HG02623 (cell line): ENCODE data around the gene U2AF2.

Experiments
- ATAC-seq: cut with Tn5 transposase; IDR thresholded peaks from one replicate; pipeline ENCODE4 v1.9.1; 2021; ENCODE audit warnings: moderate library complexity; ENCODE audit not compliant: unreplicated experiment

U2AF2 gene

DNA sequence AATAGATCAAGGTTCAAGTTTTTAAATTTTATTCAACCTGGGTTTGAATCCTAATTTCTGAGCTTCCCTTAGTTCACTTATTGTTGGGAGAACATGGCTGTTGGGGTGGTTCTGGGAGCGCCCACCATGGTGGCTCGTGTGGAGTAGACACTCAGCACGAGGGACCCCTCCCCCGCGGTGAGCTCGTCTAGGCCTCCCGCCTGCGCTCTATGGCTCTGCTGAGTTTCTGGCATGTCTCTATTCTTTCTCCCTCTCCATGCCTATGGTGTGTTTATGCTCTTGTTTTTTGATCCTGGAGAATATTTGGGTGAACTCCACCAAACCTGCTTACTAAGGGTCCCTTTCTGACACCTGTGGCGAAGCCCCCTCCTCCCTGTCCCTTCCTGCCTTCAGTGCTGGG is 18.6 kb downstream of the U2AF2 start:
- ATAC-seq: no peak

DNA sequence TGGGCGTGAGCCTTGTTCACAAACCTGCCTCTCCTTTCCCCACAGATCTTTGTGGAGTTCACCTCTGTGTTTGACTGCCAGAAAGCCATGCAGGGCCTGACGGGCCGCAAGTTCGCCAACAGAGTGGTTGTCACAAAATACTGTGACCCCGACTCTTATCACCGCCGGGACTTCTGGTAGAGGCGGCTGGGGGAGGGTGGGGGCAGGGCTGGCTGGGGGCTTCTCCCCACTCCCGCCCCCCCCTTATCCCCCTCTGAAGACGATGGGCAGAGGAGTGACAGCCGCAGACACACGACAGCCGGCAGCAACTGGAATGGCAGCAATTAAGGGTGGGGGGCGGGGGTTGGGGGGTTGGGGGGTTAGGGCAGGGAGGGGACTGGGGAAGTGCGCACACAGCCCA is 19.1 kb downstream of the U2AF2 start:
- no peak for ATAC-seq

DNA sequence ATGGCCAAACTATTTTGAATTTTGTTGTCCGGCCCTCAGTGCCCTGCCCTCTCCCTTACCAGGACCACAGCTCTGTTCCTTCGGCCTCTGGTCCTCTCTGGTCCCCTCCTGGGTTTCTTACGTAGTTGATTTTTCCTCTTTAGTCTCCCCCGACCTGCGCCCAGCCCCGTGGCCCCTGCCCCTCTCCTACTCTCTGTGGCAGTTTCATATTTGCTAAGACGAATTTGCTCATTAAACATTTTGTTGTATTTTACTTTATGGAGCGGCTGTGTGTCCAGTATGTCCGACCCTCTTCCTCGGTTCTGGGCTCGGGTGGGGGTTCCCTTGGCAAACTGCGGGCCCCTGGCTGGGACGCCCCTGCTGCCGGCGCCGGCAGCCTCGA is 19.6 kb downstream of the U2AF2 start:
- ATAC-seq: no peak

DNA sequence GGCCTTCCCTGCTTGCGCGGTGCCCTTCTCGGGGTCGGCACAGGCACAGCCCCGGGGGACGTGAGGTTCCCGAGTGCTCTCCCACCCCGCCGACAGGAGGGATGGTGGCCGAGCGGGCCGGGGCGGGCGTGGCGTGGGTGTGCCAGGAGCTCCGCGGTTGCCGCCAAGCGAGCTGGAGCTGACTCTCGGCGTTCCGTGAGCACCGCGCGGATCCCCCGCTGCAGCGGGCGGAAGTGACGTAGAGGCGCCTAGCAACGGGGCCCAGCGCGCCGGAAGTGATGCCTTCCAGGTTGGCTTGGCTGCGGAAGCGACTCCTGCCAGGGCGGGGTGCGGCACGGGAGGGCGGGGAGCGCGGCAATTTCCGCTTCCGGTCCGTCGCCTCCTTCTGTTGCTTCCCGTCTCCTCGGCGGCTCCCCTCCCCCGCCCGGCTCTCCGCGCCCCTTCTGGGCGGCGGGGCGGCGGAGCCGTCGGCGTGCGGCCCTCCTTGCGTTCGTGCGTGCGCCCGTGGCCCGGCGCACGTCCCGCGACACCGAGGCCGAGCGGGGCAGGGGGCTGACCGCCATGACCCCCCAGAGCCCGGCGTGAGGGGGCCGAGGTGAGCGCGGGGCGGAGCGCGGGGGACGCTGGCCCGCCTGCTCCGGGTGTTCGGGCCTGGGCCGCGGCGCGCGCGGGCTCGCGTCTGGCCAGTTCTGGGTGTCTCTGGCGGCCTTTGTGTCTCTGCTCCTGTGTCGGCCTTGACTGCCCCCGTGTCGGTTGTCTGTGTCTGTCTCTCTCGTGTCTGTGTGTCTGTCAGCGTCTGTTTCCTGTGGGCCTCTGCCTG is 20.2 kb downstream of the U2AF2 start, which contains the start of gene EPN1:
Gene EPN1, plus strand, starts transcription at position 386 of the 820 bp plus-strand sequence. CDS start 3,402 bp downstream, outside the sequence.
- ATAC-seq: peak; percentile 66

DNA sequence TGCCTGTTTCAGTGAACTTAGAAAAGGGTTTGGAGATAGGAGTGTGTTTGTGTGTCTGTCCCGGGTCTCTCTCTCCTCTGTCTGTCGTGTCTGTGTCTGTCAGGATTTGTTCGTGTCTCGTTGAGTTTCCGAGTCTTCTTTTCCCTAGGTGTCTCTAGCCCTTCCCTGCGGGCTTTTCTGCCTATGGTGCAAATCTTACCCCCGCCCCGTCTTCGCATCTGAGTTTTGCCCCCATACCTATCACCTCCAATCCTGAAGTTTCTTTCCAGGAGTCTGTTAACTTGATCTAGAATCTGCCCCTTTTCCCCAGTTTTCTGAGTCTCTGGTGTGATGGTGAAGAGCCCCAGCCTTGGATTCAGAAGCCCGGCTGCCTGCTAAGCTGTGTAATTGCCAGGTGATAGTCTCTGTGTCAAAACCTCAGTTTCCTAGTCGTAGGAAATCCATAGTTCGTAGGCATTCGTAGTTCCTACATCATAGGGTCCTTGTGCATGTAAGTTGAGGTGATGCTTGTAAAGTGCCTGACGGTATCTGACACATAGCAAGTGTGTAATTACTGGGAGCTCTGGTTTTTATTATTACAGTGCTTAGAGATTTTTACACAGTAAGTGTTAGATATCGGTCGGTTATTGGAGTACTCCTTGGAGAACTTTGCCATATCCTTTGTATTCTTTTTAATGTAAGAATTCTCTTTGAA is 21.0 kb downstream of the U2AF2 start:
- ATAC-seq: no peak

DNA sequence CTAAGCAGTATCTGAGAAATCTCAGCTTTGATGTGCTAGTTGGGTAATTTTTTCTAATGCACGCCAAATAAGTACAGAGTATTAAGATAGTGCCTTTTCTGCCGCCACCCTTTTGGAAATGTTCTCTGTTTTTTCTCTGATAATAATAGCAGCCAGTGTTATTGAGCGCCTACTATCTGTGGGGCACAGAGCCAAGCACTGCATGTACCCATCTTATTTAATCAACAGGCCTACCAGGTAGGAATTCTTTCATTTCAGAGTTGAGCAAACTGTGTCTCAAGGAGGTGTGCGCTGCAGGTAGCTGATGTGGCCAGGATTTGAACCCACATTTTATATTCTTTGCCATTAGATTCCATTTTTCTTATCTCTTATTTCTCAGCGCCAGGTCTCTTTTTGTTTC is 21.5 kb downstream of the U2AF2 start:
- no peak for ATAC-seq

DNA sequence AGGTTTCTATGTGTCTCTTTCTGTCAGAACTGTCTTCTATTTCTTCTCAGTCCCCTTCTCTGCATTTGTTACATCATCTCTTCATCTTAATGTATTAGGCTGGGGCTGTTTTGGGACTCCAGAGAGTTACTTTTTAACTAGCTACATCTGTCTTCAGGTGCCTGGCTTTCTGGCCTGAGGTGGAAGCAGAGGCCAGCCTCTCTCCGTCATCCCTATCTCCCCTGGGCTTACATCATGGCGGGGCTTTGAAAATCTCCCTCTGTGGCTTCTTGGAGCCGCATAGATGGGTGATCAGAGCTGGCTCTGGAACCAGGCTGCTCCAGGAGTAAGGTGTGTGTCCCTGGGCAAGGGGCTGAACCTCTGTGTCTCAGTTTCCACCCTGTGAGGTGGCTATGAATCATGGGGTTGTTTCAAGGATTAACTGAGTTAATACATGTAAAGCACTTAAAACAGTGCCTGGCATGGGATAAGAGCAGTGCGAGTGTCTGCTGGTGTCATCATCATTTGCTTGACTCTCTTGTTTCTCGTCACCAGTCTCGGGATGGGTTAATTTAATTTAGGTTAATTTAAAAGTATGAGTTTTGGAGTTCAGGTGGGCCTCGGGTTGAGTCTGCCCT is 22.2 kb downstream of the U2AF2 start:
- no peak for ATAC-seq

DNA sequence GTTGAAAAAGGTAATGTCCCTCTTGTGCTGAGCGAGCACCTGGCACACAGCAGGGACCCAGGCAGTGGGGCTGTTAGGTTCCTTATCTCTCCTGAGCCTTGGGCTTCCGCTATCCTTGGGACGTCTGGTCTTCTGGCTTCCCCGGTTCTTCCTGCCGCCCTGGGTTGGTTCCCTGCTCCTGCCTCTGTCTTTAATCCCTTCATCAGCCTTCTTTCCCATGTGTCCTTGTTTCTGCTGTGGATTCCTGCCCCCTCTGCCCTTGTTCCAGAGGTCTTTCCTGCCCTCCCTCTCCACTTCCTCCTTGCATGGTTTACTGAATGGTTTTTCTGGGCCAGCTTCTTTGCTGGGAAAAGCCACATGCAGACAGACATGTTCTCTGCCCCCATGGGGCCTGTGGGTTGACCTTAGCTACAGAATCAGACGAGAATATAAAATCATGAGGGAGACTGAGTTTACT is 22.8 kb downstream of the U2AF2 start:
- ATAC-seq: no peak

DNA sequence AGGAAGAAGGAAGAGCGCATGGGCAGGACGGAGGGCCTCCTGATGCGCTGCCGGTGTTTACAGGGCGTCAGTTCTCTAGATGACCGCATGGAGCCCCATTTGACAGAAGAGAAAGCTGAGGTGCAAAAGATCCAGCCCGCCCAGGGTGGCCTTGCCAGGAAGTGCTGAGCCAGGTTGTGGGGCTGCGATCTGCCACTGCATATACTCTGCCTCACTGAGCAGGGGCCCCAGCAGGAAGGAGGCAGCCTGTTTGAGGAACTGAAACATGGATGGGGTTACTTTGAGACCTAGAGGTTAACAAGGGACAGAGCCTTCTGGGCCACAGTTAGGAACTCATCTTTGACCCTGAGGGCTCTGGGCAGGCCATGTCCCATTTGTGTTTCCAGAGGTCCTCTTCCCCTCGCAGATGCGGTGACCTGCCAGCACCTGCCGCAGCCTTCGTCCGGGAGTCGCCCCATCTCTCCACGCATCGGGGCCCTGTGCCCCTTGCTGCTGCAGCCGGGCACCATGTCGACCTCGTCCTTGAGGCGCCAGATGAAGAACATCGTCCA is 23.4 kb downstream of the U2AF2 start:
- peak; percentile 59 for ATAC-seq

DNA sequence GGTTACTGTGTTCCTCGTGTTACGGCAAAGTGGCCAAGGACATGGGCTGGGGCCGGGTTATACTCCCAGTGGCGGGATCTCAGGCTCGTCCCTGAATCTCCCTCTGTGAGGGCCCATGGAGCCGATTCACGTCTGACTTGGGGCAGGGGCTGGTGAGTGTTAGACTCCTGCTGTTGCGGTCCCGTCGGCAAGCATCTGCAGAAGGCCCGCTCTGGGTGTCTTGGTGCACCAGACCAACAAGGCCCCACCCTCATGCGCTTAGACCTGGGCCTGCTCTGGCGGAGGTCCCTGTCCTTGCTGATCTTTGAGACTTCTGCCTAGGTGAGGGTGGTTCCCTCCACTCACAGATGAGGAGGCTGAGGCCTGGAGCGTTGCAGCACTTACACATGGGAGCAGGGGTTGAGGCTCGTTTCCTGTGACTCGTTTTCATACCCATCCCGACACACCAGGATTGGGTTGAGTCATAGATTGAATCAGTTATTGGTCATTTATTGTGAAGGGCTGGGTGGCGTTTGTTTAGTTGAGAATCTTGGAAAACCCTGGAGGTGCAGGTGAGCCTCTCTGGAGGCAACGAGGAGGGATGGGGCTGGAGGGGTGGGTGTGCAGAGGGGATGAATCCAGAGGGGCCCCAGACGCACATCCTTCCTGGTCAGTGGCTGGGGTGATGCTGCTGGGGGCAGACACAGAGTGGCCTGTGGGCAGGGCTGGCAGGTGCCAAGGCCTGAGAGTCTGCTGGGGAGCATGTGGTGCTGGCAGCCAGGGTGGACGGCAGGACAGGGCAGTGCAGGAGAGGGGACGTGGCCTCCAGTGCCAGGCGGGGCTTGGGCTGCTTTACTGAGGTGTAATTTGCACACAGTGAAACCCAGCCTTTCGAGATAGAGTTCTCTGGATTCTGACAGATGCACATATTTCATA is 24.8 kb downstream of the U2AF2 start:
- no peak for ATAC-seq

DNA sequence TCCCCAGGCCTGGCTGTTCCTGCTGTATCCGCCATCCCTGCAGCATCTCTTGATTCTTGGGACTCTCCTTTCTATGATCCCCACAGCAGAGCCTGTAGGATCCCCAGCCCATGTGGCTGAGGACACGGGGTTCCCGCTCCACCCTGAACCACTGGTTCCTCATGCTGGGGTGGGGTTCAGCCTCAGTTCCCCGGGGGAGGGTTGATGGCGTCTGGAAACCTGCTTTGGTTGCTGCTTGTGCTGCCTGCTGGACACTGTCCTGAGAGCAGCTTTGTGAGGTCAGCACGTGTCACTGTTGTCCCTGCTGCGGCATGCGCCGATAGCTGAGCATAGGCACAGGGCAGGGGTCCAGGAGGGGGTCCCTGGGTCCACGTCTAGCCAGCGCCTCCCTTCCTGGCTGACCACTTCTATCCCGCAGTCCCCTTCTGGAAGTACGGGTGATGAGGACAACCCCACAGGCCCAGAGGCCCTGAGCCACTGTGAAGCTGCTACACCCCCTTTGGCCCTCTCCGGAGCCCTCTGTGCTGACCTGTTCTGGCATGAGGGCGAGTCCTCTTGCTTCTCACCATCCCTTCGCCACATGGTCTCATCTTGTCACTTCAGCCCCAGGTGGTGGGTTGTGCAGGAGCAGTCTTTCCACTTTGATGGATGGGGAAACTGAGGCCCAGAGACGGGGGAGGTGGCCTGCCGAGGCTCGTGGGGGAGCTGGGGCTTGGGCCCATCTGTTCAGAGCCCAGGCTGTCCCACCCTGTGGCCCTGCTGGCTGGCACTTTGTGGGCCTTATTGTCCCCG is 25.7 kb downstream of the U2AF2 start:
- no peak for ATAC-seq

DNA sequence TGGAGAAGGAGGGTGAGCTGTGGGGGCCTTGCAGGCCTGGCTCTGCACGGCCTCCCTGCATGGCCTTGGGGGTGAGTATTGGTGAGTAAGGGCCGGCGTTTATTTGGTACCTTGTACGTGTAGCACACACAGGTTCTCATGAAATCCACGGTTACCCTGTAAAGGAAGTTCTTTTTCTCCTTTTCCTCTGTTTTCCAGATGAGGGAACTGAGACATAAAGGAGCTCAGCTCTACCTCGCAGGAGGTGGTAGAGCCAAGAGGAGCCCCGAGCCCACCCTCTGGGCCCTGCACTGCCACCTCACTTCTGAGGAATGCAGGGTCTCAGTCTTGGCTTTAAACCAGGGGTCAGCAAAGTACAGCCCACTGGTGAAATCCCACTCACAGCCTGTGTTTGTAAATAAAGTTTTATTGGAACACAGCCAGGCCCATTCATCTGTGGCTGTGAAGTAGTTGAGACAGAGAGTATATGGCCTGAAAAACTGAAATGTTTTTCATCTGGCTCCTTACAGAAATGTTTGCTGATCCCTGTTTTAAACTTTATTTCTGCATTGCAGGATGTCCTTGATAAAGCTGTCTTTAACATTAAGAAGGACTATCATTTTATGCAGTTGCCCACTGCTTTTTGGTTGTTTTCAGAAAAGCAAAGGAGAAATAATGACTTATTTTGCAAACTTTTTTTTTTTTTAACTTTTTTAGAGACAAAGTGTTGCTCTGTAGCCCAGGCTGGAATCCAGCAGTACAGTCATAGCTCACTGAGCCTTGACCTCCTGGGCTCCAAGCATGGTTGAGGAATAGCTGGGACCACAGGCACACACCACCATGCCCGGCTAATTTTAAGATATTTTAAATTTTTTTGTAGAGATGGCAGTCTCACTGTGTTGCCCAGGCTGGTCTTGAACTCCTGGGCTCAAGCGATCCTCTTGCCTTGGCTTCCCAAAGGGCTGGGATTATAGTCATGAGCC is 26.6 kb downstream of the U2AF2 start:
- ATAC-seq: no peak

DNA sequence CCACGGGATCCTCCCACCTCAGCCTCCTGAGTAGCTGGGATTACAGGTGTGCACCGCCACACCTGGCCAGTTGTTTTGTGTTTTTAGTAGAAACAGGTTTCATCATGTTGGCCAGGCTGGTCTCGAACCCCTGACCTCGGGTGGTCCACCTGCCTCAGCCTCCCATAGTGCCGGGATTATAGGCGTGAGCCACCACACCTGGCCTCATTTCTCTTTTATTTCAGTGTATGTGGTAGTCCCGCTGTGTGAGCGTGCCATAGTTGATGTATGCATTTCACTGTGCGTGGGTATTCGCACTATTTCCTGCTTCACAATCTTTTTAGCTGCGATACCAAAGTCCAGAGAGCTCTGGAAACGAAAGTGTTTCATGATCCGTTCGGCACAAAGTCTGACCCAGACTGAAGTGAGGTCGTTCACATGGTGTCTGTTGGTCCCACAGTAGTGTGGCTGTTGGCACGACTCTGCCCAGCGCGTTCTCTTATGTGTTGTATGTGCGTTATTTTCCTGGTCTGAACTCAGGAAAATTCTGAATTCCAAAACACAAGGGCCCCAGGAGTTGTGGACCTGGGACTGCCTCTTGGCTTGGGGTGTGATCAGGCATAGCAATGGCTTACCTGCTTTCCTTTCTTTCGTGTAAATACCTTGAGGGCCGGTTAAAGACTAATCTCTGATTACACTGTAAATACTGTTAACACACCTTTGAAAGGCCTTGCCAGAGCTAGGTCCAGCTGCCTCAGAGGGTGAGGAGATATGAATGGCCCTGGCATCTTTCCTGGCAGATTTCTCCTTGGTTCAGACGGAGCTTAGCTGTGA is 28.8 kb downstream of the U2AF2 start:
- no peak for ATAC-seq

DNA sequence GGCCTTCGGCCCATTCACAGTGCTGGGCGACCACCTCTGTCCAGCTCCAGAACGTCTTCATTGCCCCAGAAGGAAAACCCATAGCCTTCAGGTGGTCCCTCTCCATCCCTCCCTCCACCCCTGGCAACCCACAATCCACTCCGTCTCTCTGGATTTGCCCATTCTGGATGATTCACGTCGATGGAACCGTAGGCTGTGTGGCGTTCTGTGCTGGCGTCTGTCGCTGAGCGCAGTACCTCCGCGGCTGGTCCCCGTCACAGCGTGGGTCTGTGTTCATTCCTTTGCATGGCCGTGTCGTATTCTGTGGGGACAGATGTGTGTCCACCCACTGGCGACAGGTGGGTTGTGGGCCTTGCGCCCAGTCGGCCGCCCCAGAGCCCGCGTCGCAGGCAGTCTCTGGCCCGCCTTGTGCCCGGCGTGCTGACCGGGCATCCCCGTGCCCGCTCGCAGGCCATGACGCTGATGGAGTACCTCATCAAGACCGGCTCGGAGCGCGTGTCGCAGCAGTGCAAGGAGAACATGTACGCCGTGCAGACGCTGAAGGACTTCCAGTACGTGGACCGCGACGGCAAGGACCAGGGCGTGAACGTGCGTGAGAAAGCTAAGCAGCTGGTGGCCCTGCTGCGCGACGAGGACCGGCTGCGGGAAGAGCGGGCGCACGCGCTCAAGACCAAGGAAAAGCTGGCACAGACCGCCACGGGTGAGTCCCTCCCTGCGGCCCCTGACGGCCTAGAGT is 30.3 kb downstream of the U2AF2 start:
- no peak for ATAC-seq

DNA sequence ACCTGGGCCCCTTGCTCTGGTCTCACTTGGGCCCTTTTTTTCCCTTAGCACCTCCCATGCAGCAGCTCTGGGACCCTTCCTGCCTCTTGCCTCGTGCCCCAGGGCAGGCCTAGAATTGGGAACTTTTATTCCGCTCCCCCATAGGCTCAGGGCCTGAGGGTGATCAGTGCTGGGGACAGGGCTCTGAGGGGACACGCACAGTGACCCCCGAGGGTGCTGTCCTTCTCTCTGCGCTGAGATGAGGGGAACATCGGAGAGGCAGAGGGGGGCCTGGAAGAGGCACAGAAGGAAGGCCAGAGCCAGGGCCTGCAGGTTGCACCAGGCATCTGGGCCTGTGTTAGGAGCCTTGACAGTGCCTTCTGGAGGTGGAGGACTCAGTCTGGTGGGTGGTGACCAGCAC is 30.9 kb downstream of the U2AF2 start:
- ATAC-seq: no peak

DNA sequence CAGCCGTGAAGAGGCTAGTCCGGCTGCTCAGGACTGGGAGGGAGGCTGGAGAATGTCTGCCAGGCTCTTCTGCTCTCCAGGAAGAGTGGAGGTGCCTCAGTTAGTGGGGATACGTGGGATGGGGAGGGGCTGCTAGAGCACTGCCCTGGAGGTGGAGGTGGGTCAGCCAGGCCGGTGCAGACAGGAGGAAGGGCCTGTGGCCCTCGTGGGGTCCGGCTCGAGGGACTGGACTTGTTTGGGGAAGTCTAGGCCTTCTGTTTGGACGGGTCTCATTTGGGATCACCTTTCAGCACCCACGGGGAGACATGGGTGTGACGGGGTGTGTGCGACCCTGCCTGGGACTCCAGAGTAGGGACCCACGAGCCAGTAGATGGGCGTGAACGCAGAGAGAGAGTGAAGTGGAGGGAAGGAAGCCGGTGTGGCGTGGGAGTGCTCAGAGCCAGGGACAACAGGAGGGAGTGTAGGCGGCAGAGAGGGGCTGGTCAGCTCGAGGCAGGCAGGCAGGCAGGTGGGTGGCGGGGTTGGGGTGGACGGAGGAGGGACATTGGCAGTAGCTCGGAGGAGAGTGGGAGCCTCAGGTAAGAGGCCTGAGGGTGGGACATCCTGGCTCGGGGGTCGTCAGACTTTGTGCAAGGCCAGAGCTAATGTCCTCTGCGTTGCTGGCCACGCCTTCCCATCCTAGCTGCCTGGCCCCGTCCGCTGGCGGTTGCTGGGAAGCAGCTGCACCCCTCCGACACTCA is 31.6 kb downstream of the U2AF2 start:
- ATAC-seq: no peak
